ENCODE measurements around the gene LASP1NB.

DNA sequence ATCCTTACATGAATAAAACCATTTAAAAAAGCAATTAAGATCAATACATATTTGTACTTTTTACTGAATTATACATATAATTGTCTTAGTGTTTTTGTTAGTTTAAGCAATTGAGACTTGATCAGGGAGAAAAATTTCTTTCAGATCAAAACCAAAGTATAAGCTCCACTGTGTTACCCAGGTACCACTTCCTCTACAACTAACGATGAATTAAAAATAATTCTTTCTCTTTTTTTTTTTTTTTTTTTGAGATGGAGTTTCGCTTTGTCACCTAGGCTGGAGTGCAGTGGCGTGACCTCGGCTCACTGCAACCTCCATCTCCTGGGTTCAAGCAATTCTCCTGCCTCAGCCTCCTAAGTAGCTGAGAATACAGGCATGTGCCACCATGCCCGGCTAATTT, 35.0 kb downstream of the LASP1NB start:
- TF ChIP-seq ZNF839 (CRISPR knock-in tag; IDR thresholded peaks at IDR 0.05; ENCODE audit: borderline replicate concordance) (no peak), ZNF740 (CRISPR knock-in tag; IDR thresholded peaks at IDR 0.05) (no peak), RBM39 (IDR thresholded peaks at IDR 0.05; ENCODE audit: low read depth, low read length, poor library complexity, severe bottlenecking) (no peak)

All from HepG2 (cell line).